SKM-1 treated with dmso at 0.1 percent for 144 hours (cell line): ENCODE results near the gene MRNIP.

Experiments
- DNase-seq: peaks from one replicate; lab custom pipeline; 2025; ENCODE audit not compliant: unreplicated experiment; lab: John Stamatoyannopoulos, UW

MRNIP gene

DNA sequence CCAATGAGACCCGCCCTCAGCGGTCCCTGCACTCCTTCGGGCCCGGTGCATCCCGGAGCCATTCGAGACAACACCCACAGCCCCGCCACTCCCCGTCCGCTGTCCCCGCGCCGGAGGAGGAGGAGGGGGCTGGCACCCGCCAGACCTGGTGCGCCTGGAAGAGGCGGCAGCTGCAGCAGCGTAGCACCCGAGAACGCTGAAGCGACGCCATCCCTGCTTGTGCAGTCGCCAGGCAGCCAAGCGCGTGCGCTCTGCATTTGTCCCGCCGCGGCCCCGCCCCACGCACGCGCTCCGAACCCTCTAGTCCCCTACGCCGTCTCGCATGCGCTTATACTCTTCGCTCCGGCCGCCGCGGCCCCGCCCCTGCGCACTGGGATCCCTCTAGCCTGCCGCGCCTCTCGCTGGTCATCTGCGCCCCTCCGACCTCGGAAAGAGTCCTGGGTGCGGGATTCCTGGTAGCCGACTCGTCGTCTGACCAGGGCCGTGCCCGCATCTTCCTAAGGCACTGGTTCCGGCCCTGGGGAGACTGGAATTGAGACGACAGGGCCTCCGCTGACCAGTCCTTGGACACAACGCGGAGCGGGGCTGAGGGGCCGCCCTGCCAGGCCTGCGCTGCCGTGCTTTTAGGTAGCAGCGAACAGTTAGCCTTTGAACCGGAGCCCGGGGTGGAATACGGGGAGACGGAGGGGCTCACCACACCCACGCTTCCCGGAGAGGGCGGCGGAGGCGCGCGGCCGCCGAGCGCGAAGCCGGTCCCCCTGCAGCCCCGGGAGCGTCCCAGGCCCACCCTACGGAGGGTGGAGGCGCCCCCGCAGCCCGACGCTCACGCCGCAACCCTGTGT is at the start of gene MRNIP:
Gene MRNIP, minus strand, starts transcription at position 232 of the 842 bp plus-strand sequence. Its CDS starts 21 bp downstream, at position 211.
- DNase-seq = peak; percentile 96

DNA sequence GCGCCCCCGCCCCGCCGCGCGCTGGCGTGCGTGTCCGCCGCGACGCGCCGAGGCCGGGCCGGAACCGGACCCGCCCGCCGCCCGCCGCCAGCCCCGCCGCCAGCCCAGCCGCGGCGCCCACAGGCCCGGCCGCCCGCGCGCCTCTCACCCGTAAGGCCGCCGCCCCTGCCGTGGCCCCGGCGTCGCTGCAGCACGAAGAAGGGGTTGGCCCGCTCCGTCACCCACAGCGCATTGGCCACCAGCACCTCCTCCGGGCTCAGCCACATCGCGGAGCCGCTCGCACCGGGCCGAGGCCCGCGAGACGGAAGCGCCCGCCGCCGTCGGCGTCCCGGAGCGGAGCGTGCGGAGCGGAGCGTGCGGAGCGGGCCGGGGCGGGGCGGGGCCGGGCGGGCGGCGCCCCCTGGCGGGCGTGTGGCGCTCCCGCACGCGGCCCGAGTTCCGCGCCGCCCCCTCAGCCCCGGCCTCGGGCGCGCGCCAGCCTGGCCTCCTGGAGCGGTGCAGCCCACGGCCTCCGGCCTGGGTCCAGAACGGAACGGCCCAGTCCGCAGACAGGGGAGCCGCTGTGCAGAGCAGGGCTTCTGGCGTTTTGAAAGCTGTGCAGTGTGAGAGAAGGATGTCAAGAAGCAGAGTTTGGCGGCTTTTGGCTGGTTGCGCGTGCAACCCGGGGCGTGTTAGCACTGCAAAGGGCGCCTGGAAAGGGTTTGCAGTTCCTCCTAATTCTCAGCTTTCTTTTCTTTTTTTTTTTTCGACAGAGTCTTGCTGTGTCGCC is 49.1 kb upstream of the MRNIP start, which contains the start of gene TBC1D9B:
Gene TBC1D9B, minus strand, starts transcription at position 342 of the 769 bp plus-strand sequence. Its CDS starts 76 bp downstream, at position 266.
- DNase-seq = peak; percentile 50

GRCh38 chr5:179906795-179907555 is 48.4 kb upstream of the MRNIP start:
- no peak for DNase-seq

GRCh38 chr5:179906294-179906794 is 47.7 kb upstream of the MRNIP start:
- no peak for DNase-seq

DNA sequence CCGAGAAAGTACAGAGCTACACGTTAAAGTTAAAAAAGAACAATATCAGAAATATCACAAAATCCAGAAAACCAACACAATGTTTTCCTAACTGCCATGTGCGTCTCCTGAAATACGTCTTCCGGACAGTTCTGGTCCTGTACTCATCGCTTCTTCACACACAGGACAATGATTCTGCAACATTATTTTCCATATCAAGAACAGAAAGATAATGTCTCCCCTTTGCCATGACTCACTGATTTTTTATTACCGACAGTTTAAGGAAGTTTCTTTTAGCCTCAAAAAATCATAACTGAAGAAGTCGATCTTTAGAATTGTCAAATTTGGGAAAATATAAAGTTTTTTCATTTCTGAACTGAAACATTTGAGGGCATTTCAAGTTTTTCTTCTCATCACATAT is 46.5 kb upstream of the MRNIP start:
- DNase-seq = no peak

DNA sequence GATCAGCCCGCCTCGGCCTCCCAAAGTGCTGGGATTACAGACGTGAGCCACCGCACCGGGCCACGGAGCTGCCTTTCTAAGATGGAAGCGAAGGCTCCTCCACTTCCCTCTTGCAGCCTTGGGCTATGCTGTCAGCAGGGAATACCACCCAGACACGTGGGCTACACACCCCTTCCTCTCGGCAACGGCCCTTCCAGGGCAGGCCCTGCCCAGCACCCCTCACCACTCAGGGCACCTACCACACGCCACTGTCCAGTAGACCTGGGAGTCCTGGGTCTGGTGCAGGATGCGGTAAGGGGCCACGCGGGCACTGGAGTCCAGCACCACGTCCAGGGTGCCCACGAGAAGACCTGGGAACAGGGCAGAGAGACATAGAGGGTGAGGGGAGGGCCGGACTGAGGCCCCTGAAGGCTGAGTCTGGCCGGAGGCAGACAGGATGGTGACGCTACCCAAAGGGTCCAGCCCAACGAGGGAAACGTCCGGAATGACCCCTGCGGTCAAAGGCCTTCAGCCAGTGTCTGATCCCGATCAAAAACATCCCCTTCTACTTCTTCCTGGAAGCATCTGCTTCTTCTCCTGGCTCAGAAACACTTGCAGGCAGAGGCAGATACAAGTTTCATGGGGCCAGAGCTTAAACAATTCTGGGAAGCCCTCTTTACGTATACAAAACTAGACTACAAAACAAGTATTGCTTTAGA is 46.0 kb upstream of the MRNIP start:
- no peak for DNase-seq

DNA sequence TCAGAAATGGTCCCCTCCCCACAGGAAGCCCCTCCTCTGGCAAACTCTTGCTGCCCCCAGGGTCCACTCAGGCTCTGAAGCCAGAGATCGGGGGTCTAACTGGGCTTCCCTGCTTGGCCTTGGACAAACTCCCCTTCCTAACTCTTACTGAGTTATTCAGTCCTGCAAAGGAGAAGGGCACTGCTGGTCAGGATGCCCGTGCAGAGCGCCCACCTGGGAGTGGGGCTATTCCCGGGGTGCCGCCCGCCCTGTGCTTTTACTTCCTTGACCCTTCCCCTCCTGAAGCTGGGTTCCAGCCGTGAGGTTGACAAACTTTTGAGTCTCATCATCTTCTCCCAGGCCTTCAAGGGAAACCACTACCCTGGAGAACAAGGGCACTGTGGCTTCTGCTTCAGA is 44.1 kb upstream of the MRNIP start:
- no peak for DNase-seq

DNA sequence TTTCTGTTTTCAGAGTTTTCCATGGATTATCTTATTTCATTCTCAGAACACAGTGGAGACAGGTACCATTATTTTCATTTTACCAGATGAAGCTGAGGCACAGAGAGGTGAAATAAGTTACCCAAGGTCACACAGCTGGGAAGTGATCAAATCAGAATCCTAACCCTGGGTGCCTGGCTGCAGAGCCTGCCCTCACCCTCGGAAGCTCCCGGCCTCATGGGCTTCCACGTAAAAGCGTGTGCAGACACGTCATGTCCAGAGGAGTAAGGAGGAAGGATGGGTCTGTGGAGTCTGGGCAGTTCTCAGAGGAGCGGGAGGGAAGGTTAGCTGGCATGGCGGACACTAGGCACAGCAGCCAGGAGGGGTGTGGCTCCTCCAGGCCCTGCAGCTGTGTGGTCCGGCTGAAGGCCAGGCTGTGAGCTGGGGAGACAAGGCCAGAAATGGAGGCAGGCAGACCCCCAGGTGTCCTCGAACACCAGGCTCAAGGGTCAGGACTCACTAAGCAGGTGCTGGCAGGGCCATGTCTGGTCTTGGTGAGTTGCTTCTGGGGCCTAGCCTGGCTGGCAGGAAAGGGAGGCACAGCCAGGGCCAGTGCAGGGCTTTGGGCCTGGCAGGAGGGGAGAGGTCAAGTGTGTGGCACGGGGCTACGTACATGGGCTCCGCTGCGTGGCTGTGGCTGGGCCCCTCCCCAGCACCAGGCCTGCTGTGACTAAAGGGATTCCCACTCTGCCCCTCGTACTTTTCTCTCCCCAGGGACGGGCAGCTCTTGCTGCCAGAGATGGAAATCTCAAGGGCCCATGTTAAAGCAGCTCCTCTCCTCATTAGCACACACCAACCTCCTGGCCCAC is 43.5 kb upstream of the MRNIP start:
- no peak for DNase-seq

- DNase-seq = no peak
Measured at GRCh38 chr5:179901462-179901861, 42.8 kb upstream of the MRNIP start.

DNA sequence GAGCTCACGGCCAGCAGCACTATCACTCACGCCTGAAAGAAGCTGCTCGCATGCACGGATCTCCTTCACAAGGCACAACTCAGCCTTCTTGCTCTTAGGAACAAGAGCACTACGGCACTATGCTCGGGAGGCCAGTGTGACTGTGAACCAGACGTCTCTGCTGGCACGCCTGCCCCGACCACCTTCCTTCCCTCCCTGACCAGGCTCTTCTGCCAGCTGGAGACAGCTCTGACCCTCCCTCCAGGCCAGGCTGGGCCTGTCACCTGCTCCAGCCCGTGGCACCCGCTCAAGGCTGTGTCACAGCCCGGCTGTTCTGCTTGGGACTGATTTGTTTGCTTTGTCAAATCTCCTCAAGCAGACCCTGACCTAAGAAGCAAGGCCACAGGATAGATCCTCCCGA is 42.1 kb upstream of the MRNIP start:
- no peak for DNase-seq

DNA sequence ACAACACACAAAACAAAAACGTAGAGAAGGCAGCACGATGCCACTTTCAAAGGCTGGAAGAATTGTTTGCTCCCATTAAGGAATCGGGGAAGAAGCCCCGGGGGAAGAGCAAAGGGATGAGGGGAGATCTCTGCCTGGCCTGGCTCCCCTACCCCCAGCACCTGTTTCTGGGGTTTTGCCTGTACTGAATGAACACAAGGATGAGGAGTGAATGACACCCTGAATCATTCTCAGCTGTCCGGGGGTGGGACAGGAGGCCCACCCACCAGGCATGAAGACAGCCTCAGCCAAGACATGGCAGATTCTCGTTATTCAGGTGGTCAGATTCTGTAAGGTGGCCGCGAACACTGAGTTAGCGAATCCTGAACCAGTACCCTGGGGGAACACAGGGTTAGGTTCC is 41.6 kb upstream of the MRNIP start:
- no peak for DNase-seq

- no peak for DNase-seq
Measured at GRCh38 chr5:179895861-179896260, 37.2 kb upstream of the MRNIP start.

DNA sequence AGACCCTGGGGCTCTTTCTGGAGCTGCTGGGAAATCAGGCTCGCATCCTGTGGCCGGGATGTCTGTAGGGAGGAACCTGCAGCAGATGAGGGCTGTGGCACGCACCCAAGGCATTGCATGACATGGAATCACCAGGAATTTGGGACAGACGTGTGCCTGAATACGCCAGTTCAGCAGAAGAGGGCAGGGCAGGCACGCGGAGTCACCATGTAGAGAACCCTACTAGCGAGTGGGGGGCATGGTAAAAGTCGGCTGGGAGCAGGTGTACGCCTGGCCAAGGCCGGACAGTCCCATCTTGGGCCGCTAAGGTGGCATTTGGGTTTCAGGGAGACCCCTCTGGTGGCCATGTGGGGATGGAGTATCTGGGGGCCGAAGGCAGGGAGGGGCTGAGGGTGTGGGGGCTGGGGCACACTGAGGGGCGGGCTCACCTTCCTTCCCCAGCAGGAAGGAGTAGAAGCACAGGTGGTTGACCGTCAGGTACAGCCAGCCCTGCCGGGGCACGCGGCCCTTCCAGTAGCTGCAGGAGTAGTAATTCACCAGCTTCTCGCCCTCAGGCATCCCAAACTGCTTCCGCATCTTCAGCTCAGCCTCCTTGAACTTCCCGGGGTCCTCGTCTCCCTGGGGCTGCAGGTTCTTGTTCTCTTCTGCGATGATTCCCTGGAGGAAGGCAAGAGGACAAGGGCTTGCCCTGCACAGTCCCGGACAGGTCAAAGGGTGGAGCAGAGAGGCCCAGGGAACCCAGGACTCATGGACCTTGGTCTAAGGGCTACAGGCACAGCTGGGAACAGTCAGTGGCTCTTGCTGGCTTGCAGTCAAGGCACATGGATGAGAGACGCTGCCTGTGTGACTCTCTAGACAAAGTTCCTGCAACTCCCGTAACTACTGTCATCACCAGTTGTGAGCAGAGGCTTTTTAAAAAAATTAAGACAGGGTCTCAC is 35.6 kb upstream of the MRNIP start:
- DNase-seq = no peak

- no peak for DNase-seq
Measured at GRCh38 chr5:179893076-179893957, 34.7 kb upstream of the MRNIP start.

DNA sequence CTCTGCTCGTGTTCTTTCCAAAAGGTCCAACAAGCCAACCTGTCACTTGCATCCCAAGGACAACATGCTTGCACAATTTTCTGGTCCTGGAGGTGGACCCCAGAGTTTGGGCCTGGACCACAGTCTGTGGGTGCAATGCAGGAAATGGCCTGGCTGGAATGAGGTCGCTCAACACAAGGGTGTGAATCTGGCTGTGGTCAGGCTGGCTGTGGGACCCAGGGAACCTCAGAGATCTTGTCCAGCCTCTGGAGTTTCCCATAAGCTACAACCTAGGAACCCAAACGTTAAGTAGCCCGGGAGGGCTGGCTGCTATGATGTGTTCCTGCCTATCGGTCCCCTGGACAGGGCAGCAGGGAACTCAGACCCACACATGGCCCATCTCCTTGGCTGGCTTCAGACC is 33.6 kb upstream of the MRNIP start:
- no peak for DNase-seq

- DNase-seq = no peak
Measured at GRCh38 chr5:179890751-179891682, 32.4 kb upstream of the MRNIP start.

- no peak for DNase-seq
Measured at GRCh38 chr5:179889885-179890284, 31.3 kb upstream of the MRNIP start.
